Testis (tissue), 3 donors: ENCODE results near the gene CCDC154. TPM values are rescaled to one million over a fixed set of nuclear protein-coding genes. Genes with fewer than 3 reads are reported as not detected.

Source experiments
- DNase-seq: peaks from one replicate; pipeline ENCODE4 v3.0.0-alpha.2; 2019
- H3K27ac ChIP-seq, 2 donors: fragments of 200-600 bp; sonication (generic); one replicate each; pipeline ENCODE4 v1.5.1; 2019
- H3K27me3 ChIP-seq: fragments of 200-600 bp; sonication (generic); one replicate; pipeline ENCODE4 v1.5.1; 2019
- H3K36me3 ChIP-seq: fragments of 200-600 bp; sonication (generic); one replicate; pipeline ENCODE4 v1.5.1; 2017; ENCODE audit warnings: low read depth; ENCODE audit errors: missing control alignments
- H3K4me1 ChIP-seq: fragments of 200-600 bp; sonication (generic); one replicate; pipeline ENCODE4 v1.5.1; 2019
- H3K4me3 ChIP-seq, 2 donors: fragments of 200-600 bp; sonication (generic); one replicate each; pipeline ENCODE4 v1.5.1; 2017 to 2019
- H3K9me3 ChIP-seq: fragments of 200-600 bp; sonication (generic); one replicate; pipeline ENCODE4 v1.5.1; 2017
- POLR2A ChIP-seq: fragments of 450-650 bp; IDR thresholded peaks from one replicate; pipeline ENCODE4 v1.6.1; 2017; ENCODE audit warnings: antibody characterized with exemption, mild to moderate bottlenecking, moderate library complexity
- WGBS, 2 donors: methylation state at CpG; one replicate each; pipeline ENCODE4 v1.1.5; 2018; 5-methylcytosine and 5-hydroxymethylcytosine counted together
- intact Hi-C: fragments of 100-400 bp; cut with DNase I; formaldehyde crosslinking; loops from one replicate; pipeline ENCODE4 v1.15.1; 2023; ENCODE audit warnings: low total_unique reads
- polyA plus RNA-seq: library from polyadenylated mRNA; stranded (reverse); fragments of 350-450 nt; fragmentation: Illumina TruSeq; extraction: RNeasy Lipid Tissue Mini Kit (QIAGEN cat#74804); gene quantifications from one replicate; pipeline ENCODE4 v1.2.3, GENCODE V29; 2014; ENCODE audit warnings: low read depth, low replicate concordance; ENCODE audit not compliant: insufficient read depth
- total RNA-seq, 2 donors: library from RNA; depleted of rRNA; stranded (reverse); fragments of >200 nt; gene quantifications; one replicate each; pipeline ENCODE4 v1.2.3, GENCODE V29; 2016
- TF ChIP-seq, protein P1 (sequence below), 3 experiments: fragments of 450-650 bp in 2 of 3; fragments of 200-600 bp in 1 of 3; sonication (generic) in 1 of 3; IDR thresholded peaks; one replicate each; pipeline ENCODE4 v1.5.1; 2016 to 2019; ENCODE audit warnings: antibody characterized with exemption in 3 of 3, mild to moderate bottlenecking in 2 of 3, moderate library complexity in 1 of 3

Gene CCDC154
- total and polyA plus RNA-seq, 3 donors from 2014 or later: 7.6 to 18.0 (median 14.8) TPM

DNA sequence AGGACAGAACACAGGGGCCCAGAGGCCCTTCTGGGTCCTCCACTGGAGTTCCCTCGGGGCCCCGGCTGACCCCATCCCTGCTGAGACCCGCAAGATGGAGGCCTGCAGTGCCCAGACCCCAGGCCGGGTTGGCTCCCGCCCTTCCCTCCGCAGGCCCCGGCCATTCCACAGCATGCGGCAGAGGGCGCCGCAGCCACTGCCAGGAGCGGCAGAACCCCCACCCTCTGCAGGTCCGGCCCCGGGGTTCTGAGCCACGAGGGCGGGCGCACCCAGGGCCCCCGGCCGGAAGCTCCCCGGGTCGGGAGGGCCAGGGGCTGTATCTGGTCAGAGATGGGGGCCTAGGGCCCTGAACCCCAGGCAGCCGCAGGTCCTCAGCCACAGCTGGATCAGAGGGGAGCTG is 15.8 kb downstream of the CCDC154 start:
- Histone ChIP-seq H3K36me3 (no peaks in the 10 kb centered on the region), H3K27ac (no peak overlapping the region), H3K4me3 (no peak overlapping the region), H3K27me3 (no peaks in the 10 kb centered on the region), H3K9me3 (no peaks in the 10 kb centered on the region), H3K4me1 (peaks cover 12% of the 10 kb centered on the region)
- TF ChIP-seq, protein P1, sequence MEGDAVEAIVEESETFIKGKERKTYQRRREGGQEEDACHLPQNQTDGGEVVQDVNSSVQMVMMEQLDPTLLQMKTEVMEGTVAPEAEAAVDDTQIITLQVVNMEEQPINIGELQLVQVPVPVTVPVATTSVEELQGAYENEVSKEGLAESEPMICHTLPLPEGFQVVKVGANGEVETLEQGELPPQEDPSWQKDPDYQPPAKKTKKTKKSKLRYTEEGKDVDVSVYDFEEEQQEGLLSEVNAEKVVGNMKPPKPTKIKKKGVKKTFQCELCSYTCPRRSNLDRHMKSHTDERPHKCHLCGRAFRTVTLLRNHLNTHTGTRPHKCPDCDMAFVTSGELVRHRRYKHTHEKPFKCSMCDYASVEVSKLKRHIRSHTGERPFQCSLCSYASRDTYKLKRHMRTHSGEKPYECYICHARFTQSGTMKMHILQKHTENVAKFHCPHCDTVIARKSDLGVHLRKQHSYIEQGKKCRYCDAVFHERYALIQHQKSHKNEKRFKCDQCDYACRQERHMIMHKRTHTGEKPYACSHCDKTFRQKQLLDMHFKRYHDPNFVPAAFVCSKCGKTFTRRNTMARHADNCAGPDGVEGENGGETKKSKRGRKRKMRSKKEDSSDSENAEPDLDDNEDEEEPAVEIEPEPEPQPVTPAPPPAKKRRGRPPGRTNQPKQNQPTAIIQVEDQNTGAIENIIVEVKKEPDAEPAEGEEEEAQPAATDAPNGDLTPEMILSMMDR (IDR thresholded peaks at IDR 0.05): peak in 1 of 3 experiments; percentile 15
- TF ChIP-seq POLR2A: no peak
- 62% methylated on average over 17 of the region's 21 CpGs; no CpG with 5 or more reads in 1 of the 2 donors for WGBS, 2 donors
- intact Hi-C loops: no loop called here
- no peak for DNase-seq

DNA sequence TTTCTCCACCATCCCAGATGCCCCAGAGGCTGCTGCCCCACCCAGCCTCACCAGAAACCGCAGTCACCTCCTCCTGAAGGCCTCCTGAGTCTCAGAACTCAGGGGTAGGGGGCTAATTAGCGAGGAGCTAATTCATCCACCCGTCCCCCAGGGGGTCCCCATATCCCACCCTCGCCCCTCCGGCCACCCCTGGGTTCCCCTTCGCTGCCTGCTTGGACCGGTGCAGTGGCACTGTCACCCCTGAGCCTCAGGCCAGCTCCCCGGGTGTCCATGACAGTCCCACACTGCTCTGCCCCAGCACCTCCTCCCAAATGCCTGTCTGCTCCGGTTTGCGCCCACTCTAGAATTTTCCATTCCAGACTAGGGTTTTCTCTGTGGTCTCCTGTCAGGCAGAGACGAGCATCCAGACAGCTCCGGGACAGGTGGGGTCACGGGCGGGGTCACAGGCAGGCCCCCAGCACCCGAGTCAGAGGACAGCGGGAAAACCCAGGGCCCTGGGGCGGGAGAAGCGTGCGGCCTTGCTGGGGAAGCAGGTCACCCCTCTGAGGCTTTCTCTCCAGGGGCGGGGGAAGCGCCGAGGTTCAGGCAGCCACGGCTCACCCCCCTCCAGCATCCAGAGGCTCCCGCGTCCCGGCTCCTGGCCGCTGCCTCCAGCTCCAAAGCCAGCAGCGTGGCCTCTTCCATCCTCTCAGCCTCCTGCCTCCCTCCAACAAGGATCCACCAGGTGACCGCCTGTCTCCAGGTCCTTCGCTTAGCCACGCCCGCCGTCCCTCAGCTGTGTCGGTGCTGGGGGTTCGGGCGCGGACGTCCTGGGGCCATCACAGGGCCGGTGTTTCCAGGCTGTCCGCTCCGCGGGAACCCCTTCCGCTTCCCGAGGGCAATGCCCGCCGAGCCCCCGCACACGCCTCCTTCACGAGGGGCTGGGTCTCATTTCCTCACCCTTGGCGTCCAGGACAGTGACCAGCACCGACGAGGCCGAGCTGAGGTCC is 16.6 kb downstream of the CCDC154 start:
- Histone ChIP-seq H3K4me1 (peaks cover 12% of the 10 kb centered on the region), H3K27me3 (no peaks in the 10 kb centered on the region), H3K9me3 (no peaks in the 10 kb centered on the region), H3K4me3 (no peak overlapping the region), H3K27ac (peak overlapping the region in 1 of 2 donors; percentile 24), H3K36me3 (no peaks in the 10 kb centered on the region)
- 92% methylated on average over 43 to 53 of the region's 53 CpGs for WGBS, 2 donors
- intact Hi-C loops: no loop called here
- DNase-seq: no peak
- TF ChIP-seq POLR2A: no peak
- TF ChIP-seq, protein P1 (IDR thresholded peaks at IDR 0.05): no peak

DNA sequence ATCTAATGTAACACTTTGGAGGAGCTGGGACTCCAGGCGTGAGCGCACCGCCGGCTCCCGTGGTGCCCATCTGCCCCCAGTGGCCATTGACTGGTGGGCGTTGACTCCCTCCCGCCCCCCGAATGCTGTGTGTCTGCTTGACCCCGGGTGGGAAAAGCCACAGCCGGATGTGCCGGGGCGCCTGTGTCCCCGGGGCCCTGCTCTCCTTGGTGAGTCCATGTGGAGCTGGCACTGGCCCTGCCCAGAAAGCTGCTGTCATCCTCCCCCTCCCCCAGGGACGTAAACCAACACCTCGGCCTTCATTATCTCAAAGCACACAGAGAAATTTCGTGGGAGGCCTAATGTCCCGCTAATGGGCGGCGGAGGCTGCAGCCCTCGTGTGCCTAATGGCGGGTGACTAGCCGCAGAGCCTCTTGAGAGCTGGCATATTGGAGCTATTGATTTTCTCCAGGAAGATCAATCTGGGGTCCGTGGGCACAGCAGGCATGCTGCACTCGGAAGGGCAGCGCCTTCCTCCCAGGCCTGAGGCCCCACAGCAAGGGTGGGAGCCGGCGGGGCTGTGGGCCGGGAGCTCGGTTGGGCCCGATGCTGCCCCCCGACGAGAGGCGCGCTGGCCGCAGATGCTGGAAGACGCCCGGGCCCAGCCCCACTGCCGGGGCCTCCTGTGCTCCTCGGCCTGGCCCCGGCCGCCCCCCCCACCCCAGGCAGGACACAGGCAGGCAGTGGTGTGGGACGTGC is 17.5 kb downstream of the CCDC154 start:
- intact Hi-C loops: no loop called here

DNA sequence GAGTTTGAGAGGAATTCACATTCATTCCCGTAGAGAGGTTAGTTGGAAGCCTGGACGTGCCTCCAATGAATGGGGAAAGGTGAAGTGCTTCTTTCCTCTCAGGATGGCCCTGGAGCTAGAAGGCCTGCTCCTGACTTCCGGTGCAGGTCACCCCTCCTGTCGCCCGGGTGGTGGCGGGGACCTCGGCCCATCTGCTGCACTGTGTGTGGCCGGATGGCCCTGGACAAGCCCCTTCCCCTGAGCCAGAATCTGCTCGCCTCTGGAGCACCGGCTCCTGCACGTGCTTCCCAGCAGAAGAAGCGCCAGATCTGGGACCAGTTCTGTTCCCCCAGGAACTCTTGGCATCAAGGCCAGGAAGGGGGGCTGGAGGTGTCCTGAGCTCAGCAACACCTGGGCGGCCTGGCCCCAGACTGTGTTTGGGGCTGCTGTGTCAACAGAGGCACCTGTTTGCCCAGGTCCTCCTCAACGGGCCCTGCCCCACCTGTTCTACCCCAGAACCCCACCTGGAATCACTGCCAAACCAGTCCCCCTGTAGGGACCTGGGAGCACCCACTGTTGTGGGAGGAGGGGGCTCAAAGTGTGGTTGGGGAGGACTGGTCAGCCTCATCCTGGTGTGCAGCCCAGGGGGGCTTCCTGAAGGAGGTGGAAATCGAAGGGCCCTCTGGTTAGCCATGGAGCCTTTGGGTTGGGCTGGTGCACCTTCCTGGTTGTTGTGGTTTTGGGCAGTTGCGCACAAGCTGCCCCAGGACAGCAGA is 18.6 kb downstream of the CCDC154 start:
- Histone ChIP-seq H3K36me3 (no peaks in the 10 kb centered on the region), H3K27me3 (no peaks in the 10 kb centered on the region), H3K4me3 (no peak overlapping the region), H3K27ac (peak overlapping the region in 1 of 2 donors; percentile 24), H3K4me1 (peaks cover 18% of the 10 kb centered on the region), H3K9me3 (no peaks in the 10 kb centered on the region)
- 86 to 88% methylated on average over 13 to 16 of the region's 16 CpGs for WGBS, 2 donors
- intact Hi-C loops: no loop called here
- no peak for DNase-seq
- TF ChIP-seq, protein P1 (IDR thresholded peaks at IDR 0.05): no peak
- TF ChIP-seq POLR2A: no peak

More for the DNA sequence above, 17.5 kb downstream of the CCDC154 start:
- H3K36me3 ChIP-seq: no peaks in the 10 kb centered on the region
- no peaks in the 10 kb centered on the region for H3K9me3 ChIP-seq
- WGBS, 2 donors: 55 to 76% methylated on average over 12 to 41 of the region's 42 CpGs
- H3K27me3 ChIP-seq: no peaks in the 10 kb centered on the region
- DNase-seq: peak; percentile 75
- TF ChIP-seq, protein P1 (IDR thresholded peaks at IDR 0.05): no peak
- TF ChIP-seq POLR2A: no peak
- H3K4me3 ChIP-seq: no peak overlapping the region
- peaks cover 12% of the 10 kb centered on the region for H3K4me1 ChIP-seq
- H3K27ac ChIP-seq: peak overlapping the region; percentile 24
